Measurements from ENCODE around the gene PSME1.

GRCh38 chr14:24121210-24121609 is 14.8 kb upstream of the PSME1 start:
- TF ChIP-seq POLR2A (IDR thresholded peaks at IDR 0.05; ENCODE audit: low read depth, low read length) (no peak), SMC3 (IDR thresholded peaks at IDR 0.05; ENCODE audit: low read depth, low read length) (no peak)

Data from IMR-90 (cell line).